ENCODE measurements around the gene LSG1.
A peak's percentile ranks its signal among the peaks of the same experiment; 100 is the strongest.

LSG1 gene

GRCh38 chr3:194675081-194675640, 3.2 kb upstream of the LSG1 start:
- Histone ChIP-seq H4K20me1 (ENCODE audit: insufficient read depth, low read length) (no peaks in the 10 kb centered on the region), H3K36me3 (ENCODE audit: insufficient read depth, low read length) (no peaks in the 10 kb centered on the region), H3K4me3 (ENCODE audit: low read depth, low read length, poor library complexity, severe bottlenecking) (no peak overlapping the region), H3K9me2 (ENCODE audit: low read depth, low read length) (no peaks in the 10 kb centered on the region), H3K4me1 (ENCODE audit: insufficient read depth, low read length, severe bottlenecking) (peaks cover 17% of the 10 kb centered on the region), H3K27me3 (ENCODE audit: insufficient read depth, low read length) (no peaks in the 10 kb centered on the region), H3K9me3 (ENCODE audit: low read length) (no peaks in the 10 kb centered on the region), H2AFZ (ENCODE audit: low read length) (no peak overlapping the region), H3K9ac (ENCODE audit: low read length) (no peak overlapping the region), H3K27ac (ENCODE audit: low read depth, low read length, poor library complexity, severe bottlenecking) (no peak overlapping the region), H3F3A (ENCODE audit: insufficient read depth, low read length) (no peaks in the 10 kb centered on the region), H3K4me2 (ENCODE audit: low read length) (no peak overlapping the region), H3K79me2 (ENCODE audit: insufficient read depth, low read length) (peaks cover 17% of the 10 kb centered on the region)
- no peak for TF ChIP-seq CTCF (IDR thresholded peaks at IDR 0.05; ENCODE audit: low read length)
- TF ChIP-seq EZH2 (IDR thresholded peaks at IDR 0.05; ENCODE audit: borderline replicate concordance, low read length), result no peak

DNA sequence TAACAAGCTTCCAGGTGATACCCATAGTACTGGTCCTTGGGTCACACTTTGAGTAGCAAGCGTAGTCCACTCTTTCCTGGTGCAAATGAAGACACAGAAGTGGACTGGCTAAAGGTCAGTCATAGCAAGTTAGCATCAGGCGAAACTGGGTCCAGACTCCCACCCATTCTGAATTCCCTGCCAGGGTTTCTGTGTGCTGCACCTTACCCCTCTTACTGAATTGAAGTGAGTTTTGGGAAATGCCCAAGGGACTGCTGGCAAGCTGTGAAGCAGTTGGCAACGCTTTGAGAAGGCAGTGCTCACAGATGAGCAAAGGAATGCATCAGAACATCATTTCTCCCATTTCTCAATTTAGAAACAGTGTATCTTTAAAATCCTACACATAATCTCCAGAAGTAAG, 1.8 kb upstream of the LSG1 start:
- H2AFZ ChIP-seq (ENCODE audit: low read length), result no peak overlapping the region
- no peak overlapping the region for H3K4me3 ChIP-seq (ENCODE audit: low read depth, low read length, poor library complexity, severe bottlenecking)
- no peaks in the 10 kb centered on the region for H3K9me3 ChIP-seq (ENCODE audit: low read length)
- peaks cover 13% of the 10 kb centered on the region for H3K36me3 ChIP-seq (ENCODE audit: insufficient read depth, low read length)
- no peak overlapping the region for H3K4me2 ChIP-seq (ENCODE audit: low read length)
- H3K9ac ChIP-seq (ENCODE audit: low read length), result no peak overlapping the region
- H3K27me3 ChIP-seq (ENCODE audit: insufficient read depth, low read length), result no peaks in the 10 kb centered on the region
- no peak for TF ChIP-seq EZH2 (IDR thresholded peaks at IDR 0.05; ENCODE audit: borderline replicate concordance, low read length)
- TF ChIP-seq CTCF (IDR thresholded peaks at IDR 0.05; ENCODE audit: low read length), result no peak
- H4K20me1 ChIP-seq (ENCODE audit: insufficient read depth, low read length), result no peaks in the 10 kb centered on the region
- H3K4me1 ChIP-seq (ENCODE audit: insufficient read depth, low read length, severe bottlenecking), result peaks cover 18% of the 10 kb centered on the region
- H3K27ac ChIP-seq (ENCODE audit: low read depth, low read length, poor library complexity, severe bottlenecking), result no peak overlapping the region
- no peaks in the 10 kb centered on the region for H3F3A ChIP-seq (ENCODE audit: insufficient read depth, low read length)
- peaks cover 20% of the 10 kb centered on the region for H3K79me2 ChIP-seq (ENCODE audit: insufficient read depth, low read length)
- H3K9me2 ChIP-seq (ENCODE audit: low read depth, low read length), result no peaks in the 10 kb centered on the region

DNA sequence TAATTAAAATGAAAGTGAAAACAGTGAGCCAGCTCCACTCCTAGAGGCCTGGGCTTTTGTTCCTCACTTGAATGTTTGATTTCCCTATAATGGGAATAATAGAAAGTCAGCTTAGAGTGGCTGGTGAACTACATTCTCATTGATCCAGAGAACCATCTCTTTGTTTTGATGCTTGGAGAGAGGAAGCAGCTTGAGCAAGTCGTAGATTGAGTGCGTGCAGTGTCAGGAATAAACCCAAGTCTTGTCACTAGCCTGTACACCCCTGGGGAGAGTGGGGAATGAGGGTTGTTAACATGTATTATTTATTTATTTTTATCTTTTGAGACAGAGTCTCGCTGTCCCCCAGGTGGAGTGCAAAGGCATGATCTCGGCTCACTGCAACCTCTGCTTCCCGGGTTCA, 885 bp upstream of the LSG1 start:
- Histone ChIP-seq H2AFZ (ENCODE audit: low read length) (peak overlapping the region; percentile 95), H3K9me2 (ENCODE audit: low read depth, low read length) (no peaks in the 10 kb centered on the region), H3K27me3 (ENCODE audit: insufficient read depth, low read length) (no peaks in the 10 kb centered on the region), H3K4me3 (ENCODE audit: low read depth, low read length, poor library complexity, severe bottlenecking) (peak overlapping the region; percentile 84), H3K4me1 (ENCODE audit: insufficient read depth, low read length, severe bottlenecking) (peaks cover 18% of the 10 kb centered on the region), H3K79me2 (ENCODE audit: insufficient read depth, low read length) (peaks cover 20% of the 10 kb centered on the region), H4K20me1 (ENCODE audit: insufficient read depth, low read length) (no peaks in the 10 kb centered on the region), H3K27ac (ENCODE audit: low read depth, low read length, poor library complexity, severe bottlenecking) (no peak overlapping the region), H3K9ac (ENCODE audit: low read length) (peak overlapping the region; percentile 72), H3F3A (ENCODE audit: insufficient read depth, low read length) (no peaks in the 10 kb centered on the region), H3K36me3 (ENCODE audit: insufficient read depth, low read length) (peaks cover 22% of the 10 kb centered on the region), H3K9me3 (ENCODE audit: low read length) (no peaks in the 10 kb centered on the region), H3K4me2 (ENCODE audit: low read length) (peak overlapping the region; percentile 63)
- TF ChIP-seq EZH2 (IDR thresholded peaks at IDR 0.05; ENCODE audit: borderline replicate concordance, low read length) (no peak), CTCF (IDR thresholded peaks at IDR 0.05; ENCODE audit: low read length) (no peak)

All from OCI-LY1 (cell line).